WTC11 (cell line): ENCODE measurements around the gene B9D2. TPM values are rescaled to one million over a fixed set of nuclear protein-coding genes. Genes with fewer than 3 reads are reported as not detected.
A peak's percentile ranks its signal among the peaks of the same experiment; 100 is the strongest.

ENCODE experiments used
- ELF4 ChIP-seq: sonication (generic); formaldehyde crosslinking; IDR thresholded peaks from 2 replicates; pipeline ENCODE4 v1.8.1; 2022; ENCODE audit warnings: low read depth, mild to moderate bottlenecking, moderate library complexity, missing genetic modification reagents
- ETV6 ChIP-seq: sonication (generic); formaldehyde crosslinking; IDR thresholded peaks from 2 replicates; pipeline ENCODE4 v1.8.1; 2022; ENCODE audit warnings: mild to moderate bottlenecking, missing genetic modification reagents
- FOXK1 ChIP-seq: sonication (generic); formaldehyde crosslinking; IDR thresholded peaks from 2 replicates; pipeline ENCODE4 v1.8.0; 2022; ENCODE audit warnings: mild to moderate bottlenecking, moderate library complexity, missing genetic modification reagents
- FOXP1 ChIP-seq: sonication (generic); formaldehyde crosslinking; IDR thresholded peaks from 2 replicates; pipeline ENCODE4 v1.8.0; 2022; ENCODE audit warnings: missing genetic modification reagents, mild to moderate bottlenecking, moderate library complexity, borderline replicate concordance
- GRHL2 ChIP-seq: fragments of 250-450 bp; sonication (Bioruptor Pico); IDR thresholded peaks from 2 replicates; pipeline ENCODE4 v1.8.0; 2022; ENCODE audit warnings: mild to moderate bottlenecking, moderate library complexity; ENCODE audit not compliant: insufficient replicate concordance, severe bottlenecking
- GTF2I ChIP-seq: fragments of 250-450 bp; sonication (Bioruptor Pico); conservative IDR thresholded peaks from 2 replicates; pipeline ENCODE4 v1.4.0; 2021; ENCODE audit warnings: mild to moderate bottlenecking
- HMGA2 ChIP-seq: fragments of 250-450 bp; sonication (Bioruptor Pico); IDR thresholded peaks from 2 replicates; pipeline ENCODE4 v1.4.0; 2021; ENCODE audit warnings: mild to moderate bottlenecking, moderate library complexity
- MXD4 ChIP-seq: fragments of 250-450 bp; sonication (Bioruptor Pico); IDR thresholded peaks from 2 replicates; pipeline ENCODE4 v1.8.0; 2021; ENCODE audit warnings: mild to moderate bottlenecking, moderate library complexity, borderline replicate concordance
- NFYB ChIP-seq: sonication (generic); formaldehyde crosslinking; conservative IDR thresholded peaks from 2 replicates; pipeline ENCODE4 v1.8.0; 2022; ENCODE audit warnings: low read depth, missing genetic modification reagents
- NR1H2 ChIP-seq: sonication (generic); formaldehyde crosslinking; IDR thresholded peaks from 2 replicates; pipeline ENCODE4 v1.9.0; 2021; ENCODE audit warnings: mild to moderate bottlenecking, moderate library complexity, missing genetic modification reagents
- RORB ChIP-seq: fragments of 250-450 bp; sonication (Bioruptor Pico); IDR thresholded peaks from 2 replicates; pipeline ENCODE4 v1.9.0; 2021; ENCODE audit warnings: mild to moderate bottlenecking
- SMAD3 ChIP-seq: sonication (generic); formaldehyde crosslinking; IDR thresholded peaks from 2 replicates; pipeline ENCODE4 v1.8.0; 2022; ENCODE audit warnings: missing genetic modification reagents, mild to moderate bottlenecking, borderline replicate concordance
- SOX15 ChIP-seq: fragments of 250-450 bp; sonication (Bioruptor Pico); IDR thresholded peaks from 2 replicates; pipeline ENCODE4 v1.9.0; 2021; ENCODE audit warnings: mild to moderate bottlenecking
- SP1 ChIP-seq: sonication (generic); formaldehyde crosslinking; conservative IDR thresholded peaks from 2 replicates; pipeline ENCODE4 v1.8.1; 2022; ENCODE audit warnings: missing genetic modification reagents
- TEAD4 ChIP-seq: sonication (generic); formaldehyde crosslinking; IDR thresholded peaks from 2 replicates; pipeline ENCODE4 v1.8.0; 2022; ENCODE audit warnings: mild to moderate bottlenecking, missing genetic modification reagents
- TP53 ChIP-seq: sonication (generic); formaldehyde crosslinking; IDR thresholded peaks from 2 replicates; pipeline ENCODE4 v1.8.1; 2023; ENCODE audit warnings: mild to moderate bottlenecking, missing genetic modification reagents
- ZNF121 ChIP-seq: sonication (generic); formaldehyde crosslinking; IDR thresholded peaks from 2 replicates; pipeline ENCODE4 v1.8.0; 2023; ENCODE audit warnings: missing genetic modification reagents
- ZNF138 ChIP-seq: sonication (generic); formaldehyde crosslinking; conservative IDR thresholded peaks from 2 replicates; pipeline ENCODE4 v1.8.1; 2022; ENCODE audit warnings: mild to moderate bottlenecking, moderate library complexity, missing genetic modification reagents
- ZNF317 ChIP-seq: sonication (generic); formaldehyde crosslinking; IDR thresholded peaks from 2 replicates; pipeline ENCODE4 v1.8.1; 2023; ENCODE audit warnings: low read depth, mild to moderate bottlenecking, moderate library complexity, missing genetic modification reagents, borderline replicate concordance
- ZNF416 ChIP-seq: fragments of 250-450 bp; sonication (Bioruptor Pico); IDR thresholded peaks from 2 replicates; pipeline ENCODE4 v1.9.0; 2021; ENCODE audit warnings: mild to moderate bottlenecking, inconsistent platforms
- total RNA-seq: library from RNA; stranded (reverse); gene quantifications from 3 replicates; pipeline ENCODE4 v1.2.3, GENCODE V29; 2021
- TF ChIP-seq, protein P1 (sequence below): sonication (generic); formaldehyde crosslinking; IDR thresholded peaks from 2 replicates; pipeline ENCODE4 v1.8.1; 2022; ENCODE audit warnings: mild to moderate bottlenecking, missing genetic modification reagents, moderate library complexity, borderline replicate concordance
- TF ChIP-seq, protein P2 (sequence below): sonication (generic); formaldehyde crosslinking; IDR thresholded peaks from 2 replicates; pipeline ENCODE4 v1.8.0; 2023; ENCODE audit warnings: mild to moderate bottlenecking, missing genetic modification reagents
- TF ChIP-seq, protein P3 (sequence below): fragments of 250-450 bp; sonication (Bioruptor Pico); IDR thresholded peaks from 2 replicates; pipeline ENCODE4 v2.1.2; 2022; ENCODE audit warnings: mild to moderate bottlenecking, moderate library complexity
- TF ChIP-seq, protein P4 (sequence below): sonication (generic); formaldehyde crosslinking; IDR thresholded peaks from 2 replicates; pipeline ENCODE4 v1.8.0; 2022; ENCODE audit warnings: mild to moderate bottlenecking, missing genetic modification reagents
- TF ChIP-seq, protein P5 (sequence below): sonication (generic); formaldehyde crosslinking; IDR thresholded peaks from 2 replicates; pipeline ENCODE4 v1.8.0; 2022; ENCODE audit warnings: mild to moderate bottlenecking, missing genetic modification reagents
- TF ChIP-seq, protein P6 (sequence below): sonication (generic); formaldehyde crosslinking; IDR thresholded peaks from 2 replicates; pipeline ENCODE4 v1.8.0; 2022; ENCODE audit warnings: missing genetic modification reagents
- TF ChIP-seq, protein P7 (sequence below): fragments of 250-450 bp; sonication (Bioruptor Pico); IDR thresholded peaks from 2 replicates; pipeline ENCODE4 v1.9.0; 2021; ENCODE audit warnings: mild to moderate bottlenecking

B9D2 gene
- total RNA-seq, 1 experiment from 2014 or later = 4.7 TPM

DNA sequence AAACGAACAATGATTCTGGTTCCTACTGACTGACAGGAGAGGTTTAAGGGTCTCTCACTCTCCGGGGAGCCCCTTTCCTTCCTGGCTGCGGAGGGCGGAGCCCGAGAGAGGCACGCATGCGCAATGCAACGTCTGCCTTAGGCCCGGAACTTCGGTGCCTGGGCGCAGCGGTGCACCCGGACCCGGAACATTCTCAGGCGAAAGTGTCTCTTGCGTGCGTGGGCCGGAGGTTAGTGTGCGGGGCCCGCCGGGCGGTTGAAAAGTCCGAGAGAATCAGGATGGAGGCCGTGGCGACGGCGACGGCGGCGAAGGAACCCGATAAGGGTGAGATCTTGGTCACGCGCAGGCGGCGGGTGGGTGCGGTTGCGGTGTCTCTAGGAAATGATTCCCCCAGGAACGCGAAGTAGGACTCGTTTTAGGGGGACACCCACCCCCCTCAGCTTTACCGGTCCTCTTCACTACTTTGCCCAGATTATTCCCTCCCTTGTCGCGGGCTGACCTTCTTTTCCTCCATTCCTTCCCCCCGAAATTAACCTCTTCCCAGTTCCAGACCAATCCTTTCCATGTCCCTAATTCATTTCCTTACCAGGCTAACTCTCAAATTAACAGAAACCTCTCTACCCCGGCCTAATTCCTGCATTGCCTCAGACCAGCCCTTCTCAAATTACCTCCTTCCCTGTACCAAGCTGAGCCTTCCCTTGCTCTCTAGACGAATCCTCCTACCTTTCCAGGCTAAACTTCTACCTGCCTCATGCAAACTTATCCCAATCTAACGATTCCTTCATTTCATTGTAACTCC, 53.7 kb downstream of the B9D2 start, which contains the start of gene CCDC97 (continued):
- TF ChIP-seq, protein P1, sequence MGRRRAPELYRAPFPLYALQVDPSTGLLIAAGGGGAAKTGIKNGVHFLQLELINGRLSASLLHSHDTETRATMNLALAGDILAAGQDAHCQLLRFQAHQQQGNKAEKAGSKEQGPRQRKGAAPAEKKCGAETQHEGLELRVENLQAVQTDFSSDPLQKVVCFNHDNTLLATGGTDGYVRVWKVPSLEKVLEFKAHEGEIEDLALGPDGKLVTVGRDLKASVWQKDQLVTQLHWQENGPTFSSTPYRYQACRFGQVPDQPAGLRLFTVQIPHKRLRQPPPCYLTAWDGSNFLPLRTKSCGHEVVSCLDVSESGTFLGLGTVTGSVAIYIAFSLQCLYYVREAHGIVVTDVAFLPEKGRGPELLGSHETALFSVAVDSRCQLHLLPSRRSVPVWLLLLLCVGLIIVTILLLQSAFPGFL = no peak
- TF ChIP-seq, protein P2, sequence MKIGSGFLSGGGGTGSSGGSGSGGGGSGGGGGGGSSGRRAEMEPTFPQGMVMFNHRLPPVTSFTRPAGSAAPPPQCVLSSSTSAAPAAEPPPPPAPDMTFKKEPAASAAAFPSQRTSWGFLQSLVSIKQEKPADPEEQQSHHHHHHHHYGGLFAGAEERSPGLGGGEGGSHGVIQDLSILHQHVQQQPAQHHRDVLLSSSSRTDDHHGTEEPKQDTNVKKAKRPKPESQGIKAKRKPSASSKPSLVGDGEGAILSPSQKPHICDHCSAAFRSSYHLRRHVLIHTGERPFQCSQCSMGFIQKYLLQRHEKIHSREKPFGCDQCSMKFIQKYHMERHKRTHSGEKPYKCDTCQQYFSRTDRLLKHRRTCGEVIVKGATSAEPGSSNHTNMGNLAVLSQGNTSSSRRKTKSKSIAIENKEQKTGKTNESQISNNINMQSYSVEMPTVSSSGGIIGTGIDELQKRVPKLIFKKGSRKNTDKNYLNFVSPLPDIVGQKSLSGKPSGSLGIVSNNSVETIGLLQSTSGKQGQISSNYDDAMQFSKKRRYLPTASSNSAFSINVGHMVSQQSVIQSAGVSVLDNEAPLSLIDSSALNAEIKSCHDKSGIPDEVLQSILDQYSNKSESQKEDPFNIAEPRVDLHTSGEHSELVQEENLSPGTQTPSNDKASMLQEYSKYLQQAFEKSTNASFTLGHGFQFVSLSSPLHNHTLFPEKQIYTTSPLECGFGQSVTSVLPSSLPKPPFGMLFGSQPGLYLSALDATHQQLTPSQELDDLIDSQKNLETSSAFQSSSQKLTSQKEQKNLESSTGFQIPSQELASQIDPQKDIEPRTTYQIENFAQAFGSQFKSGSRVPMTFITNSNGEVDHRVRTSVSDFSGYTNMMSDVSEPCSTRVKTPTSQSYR (CRISPR knock-in tag) = 0 out of 2 replicates have a peak, but pooled peaks have one; percentile 35
- TF ChIP-seq ZNF138 (CRISPR knock-in tag) (no peak), RORB (CRISPR knock-in tag) (no peak), GRHL2 (CRISPR knock-in tag) (no peak), FOXK1 (peak; percentile 72), SOX15 (CRISPR knock-in tag) (no peak), NFYB (CRISPR knock-in tag) (no peak; the same call in 1 of the 2 replicates), ZNF121 (CRISPR knock-in tag) (no peak), ZNF416 (CRISPR knock-in tag) (peak; percentile 95), NR1H2 (CRISPR knock-in tag) (no peak), SMAD3 (CRISPR knock-in tag) (no peak), ELF4 (CRISPR knock-in tag) (no peak), TP53 (CRISPR knock-in tag) (no peak), ZNF317 (CRISPR knock-in tag) (no peak), MXD4 (no peak), HMGA2 (CRISPR knock-in tag) (0 out of 2 replicates have a peak, but pooled peaks have one; percentile 14), TEAD4 (CRISPR knock-in tag) (no peak), SP1 (peak; percentile 73), GTF2I (CRISPR knock-in tag) (no peak), ETV6 (0 out of 2 replicates have a peak, but pooled peaks have one; percentile 27), FOXP1 (CRISPR knock-in tag) (peak; percentile 74; the same call in 1 of the 2 replicates)
- TF ChIP-seq, protein P3, sequence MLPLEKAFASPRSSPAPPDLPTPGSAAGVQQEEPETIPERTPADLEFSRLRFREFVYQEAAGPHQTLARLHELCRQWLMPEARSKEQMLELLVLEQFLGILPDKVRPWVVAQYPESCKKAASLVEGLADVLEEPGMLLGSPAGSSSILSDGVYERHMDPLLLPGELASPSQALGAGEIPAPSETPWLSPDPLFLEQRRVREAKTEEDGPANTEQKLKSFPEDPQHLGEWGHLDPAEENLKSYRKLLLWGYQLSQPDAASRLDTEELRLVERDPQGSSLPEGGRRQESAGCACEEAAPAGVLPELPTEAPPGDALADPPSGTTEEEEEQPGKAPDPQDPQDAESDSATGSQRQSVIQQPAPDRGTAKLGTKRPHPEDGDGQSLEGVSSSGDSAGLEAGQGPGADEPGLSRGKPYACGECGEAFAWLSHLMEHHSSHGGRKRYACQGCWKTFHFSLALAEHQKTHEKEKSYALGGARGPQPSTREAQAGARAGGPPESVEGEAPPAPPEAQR (CRISPR knock-in tag) = no peak
- TF ChIP-seq, protein P4, sequence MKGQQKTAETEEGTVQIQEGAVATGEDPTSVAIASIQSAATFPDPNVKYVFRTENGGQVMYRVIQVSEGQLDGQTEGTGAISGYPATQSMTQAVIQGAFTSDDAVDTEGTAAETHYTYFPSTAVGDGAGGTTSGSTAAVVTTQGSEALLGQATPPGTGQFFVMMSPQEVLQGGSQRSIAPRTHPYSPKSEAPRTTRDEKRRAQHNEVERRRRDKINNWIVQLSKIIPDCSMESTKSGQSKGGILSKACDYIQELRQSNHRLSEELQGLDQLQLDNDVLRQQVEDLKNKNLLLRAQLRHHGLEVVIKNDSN (CRISPR knock-in tag) = peak; percentile 67
- TF ChIP-seq, protein P5, sequence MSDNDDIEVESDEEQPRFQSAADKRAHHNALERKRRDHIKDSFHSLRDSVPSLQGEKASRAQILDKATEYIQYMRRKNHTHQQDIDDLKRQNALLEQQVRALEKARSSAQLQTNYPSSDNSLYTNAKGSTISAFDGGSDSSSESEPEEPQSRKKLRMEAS (CRISPR knock-in tag) = peak; percentile 87
- TF ChIP-seq, protein P6, sequence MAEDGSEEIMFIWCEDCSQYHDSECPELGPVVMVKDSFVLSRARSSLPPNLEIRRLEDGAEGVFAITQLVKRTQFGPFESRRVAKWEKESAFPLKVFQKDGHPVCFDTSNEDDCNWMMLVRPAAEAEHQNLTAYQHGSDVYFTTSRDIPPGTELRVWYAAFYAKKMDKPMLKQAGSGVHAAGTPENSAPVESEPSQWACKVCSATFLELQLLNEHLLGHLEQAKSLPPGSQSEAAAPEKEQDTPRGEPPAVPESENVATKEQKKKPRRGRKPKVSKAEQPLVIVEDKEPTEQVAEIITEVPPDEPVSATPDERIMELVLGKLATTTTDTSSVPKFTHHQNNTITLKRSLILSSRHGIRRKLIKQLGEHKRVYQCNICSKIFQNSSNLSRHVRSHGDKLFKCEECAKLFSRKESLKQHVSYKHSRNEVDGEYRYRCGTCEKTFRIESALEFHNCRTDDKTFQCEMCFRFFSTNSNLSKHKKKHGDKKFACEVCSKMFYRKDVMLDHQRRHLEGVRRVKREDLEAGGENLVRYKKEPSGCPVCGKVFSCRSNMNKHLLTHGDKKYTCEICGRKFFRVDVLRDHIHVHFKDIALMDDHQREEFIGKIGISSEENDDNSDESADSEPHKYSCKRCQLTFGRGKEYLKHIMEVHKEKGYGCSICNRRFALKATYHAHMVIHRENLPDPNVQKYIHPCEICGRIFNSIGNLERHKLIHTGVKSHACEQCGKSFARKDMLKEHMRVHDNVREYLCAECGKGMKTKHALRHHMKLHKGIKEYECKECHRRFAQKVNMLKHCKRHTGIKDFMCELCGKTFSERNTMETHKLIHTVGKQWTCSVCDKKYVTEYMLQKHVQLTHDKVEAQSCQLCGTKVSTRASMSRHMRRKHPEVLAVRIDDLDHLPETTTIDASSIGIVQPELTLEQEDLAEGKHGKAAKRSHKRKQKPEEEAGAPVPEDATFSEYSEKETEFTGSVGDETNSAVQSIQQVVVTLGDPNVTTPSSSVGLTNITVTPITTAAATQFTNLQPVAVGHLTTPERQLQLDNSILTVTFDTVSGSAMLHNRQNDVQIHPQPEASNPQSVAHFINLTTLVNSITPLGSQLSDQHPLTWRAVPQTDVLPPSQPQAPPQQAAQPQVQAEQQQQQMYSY (CRISPR knock-in tag) = no peak
- TF ChIP-seq, protein P7, sequence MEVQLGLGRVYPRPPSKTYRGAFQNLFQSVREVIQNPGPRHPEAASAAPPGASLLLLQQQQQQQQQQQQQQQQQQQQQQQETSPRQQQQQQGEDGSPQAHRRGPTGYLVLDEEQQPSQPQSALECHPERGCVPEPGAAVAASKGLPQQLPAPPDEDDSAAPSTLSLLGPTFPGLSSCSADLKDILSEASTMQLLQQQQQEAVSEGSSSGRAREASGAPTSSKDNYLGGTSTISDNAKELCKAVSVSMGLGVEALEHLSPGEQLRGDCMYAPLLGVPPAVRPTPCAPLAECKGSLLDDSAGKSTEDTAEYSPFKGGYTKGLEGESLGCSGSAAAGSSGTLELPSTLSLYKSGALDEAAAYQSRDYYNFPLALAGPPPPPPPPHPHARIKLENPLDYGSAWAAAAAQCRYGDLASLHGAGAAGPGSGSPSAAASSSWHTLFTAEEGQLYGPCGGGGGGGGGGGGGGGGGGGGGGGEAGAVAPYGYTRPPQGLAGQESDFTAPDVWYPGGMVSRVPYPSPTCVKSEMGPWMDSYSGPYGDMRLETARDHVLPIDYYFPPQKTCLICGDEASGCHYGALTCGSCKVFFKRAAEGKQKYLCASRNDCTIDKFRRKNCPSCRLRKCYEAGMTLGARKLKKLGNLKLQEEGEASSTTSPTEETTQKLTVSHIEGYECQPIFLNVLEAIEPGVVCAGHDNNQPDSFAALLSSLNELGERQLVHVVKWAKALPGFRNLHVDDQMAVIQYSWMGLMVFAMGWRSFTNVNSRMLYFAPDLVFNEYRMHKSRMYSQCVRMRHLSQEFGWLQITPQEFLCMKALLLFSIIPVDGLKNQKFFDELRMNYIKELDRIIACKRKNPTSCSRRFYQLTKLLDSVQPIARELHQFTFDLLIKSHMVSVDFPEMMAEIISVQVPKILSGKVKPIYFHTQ (CRISPR knock-in tag) = peak; percentile 77; the same call in 1 of the 2 replicates
